GM21423 (cell line): ENCODE measurements around the gene TDRKH.

Experiments used
- ATAC-seq: cut with Tn5 transposase; IDR thresholded peaks from one replicate; pipeline ENCODE4 v1.9.1; 2021; ENCODE audit warnings: mild to moderate bottlenecking, moderate library complexity; ENCODE audit not compliant: unreplicated experiment

Gene TDRKH

DNA sequence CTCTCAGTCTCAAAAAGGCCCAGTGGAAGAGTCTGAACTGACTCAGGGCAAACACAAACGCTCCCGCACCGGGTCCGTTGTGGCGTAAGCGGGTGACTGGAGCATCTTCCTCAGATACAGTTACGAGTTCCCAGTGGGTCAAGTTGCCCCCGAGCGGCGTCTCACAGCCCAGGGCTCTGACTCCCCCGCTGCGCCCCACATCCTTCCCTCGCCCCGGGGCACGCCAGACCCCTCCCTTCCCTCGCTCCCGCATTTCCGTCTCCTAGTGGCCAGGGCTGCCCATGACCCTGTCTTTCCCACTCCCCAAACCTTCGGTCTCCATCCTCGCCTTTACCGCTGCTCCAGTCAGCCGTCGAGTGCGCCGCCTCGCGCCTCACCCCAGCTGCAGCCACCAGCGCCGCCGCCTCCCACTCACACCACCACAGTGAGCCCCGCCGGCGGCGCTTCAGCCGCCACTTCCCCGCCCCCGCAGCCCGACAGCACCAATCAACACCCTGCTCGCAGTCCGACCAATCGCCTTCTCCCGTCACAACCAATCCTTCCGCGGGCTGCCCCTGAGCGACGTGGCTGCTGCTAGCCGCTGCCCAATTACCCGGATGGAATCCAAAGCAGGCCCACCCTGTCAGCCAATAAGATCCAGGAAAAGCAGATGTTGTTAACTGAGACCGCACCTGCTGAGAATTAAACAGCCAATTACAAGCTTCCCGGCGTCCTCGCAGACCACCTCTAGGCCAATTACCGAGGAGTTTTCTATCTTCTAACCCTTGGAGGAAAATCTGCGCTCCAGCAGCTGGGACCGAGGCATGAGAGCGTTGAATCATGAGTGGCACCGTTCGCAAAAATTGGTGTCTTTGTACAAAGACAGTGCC, at the start of gene TDRKH:
TDRKH (minus strand) TSS at position 430 of the 869 bp plus-strand sequence. CDS start 7,478 bp downstream, outside the sequence.
- peak; percentile 96 for ATAC-seq

- peak; percentile 42 for ATAC-seq
These were observed 49.4 kb upstream of the TDRKH start, which contains the start of gene C2CD4D for GRCh38 chr1:151839457-151840403. TSS of gene C2CD4D (minus strand) at chr1:151839820. CDS start at chr1:151838989, 831 bp downstream.

DNA sequence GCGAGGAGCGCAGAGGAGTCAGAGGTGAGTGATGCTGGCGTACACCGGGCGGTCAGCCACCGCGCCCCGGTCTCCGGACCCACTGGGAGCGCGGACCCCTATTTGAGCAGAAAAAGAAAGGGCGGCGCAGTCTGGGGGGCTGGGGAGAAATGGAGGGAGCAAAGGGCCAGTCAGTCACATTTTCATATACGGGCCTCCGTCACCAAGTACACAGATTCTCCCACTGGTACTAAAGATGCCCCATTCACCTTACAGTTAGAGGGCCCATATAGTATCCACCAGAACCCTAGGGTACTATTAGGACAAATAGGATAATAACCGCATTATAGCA, 48.7 kb upstream of the TDRKH start:
- no peak for ATAC-seq

DNA sequence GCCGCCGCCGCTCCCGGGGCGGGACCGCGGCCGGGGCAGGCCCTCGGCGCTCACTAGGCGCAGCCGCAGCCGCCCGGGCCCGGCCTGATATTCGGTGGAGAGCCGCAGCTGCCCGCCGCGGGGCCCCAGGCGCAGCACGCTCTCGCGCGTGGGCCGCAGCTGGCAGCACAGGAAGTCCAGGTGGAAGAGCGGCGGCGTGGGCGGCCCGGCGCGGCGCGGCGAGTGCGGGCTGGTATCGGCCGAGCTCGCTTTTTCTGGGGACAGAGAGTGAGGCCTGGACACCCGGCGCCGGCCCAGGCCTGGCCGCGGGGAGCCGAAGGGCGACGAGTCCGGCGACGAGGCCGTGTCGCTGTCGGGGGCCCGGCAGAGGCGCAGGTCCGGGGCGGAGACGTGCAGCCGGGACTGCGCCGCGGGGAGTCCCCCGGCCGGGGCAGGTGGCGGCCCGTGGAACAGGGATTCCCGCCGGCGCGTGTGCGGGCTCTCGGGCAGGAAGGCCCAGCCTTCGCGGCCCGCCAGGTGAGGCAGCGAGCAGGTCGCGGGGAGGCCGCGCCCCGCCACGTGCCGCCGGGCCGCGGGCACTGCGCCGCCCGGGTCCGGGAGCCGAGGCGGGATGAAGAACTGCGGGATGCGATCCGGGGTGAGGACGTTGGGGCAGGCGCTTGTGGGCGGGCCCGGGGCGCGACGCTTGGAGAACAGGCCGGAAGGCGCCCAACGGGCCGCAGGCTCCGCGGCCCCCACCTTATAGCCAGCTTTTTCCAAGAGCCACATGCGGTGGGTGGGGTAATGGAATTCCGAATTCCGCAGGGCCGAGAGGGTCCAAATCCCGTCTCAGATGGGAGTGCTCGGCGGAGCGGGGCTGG, 48.2 kb upstream of the TDRKH start:
- no peak for ATAC-seq

GRCh38 chr1:151837884-151838221, 47.6 kb upstream of the TDRKH start:
- ATAC-seq, result no peak

DNA sequence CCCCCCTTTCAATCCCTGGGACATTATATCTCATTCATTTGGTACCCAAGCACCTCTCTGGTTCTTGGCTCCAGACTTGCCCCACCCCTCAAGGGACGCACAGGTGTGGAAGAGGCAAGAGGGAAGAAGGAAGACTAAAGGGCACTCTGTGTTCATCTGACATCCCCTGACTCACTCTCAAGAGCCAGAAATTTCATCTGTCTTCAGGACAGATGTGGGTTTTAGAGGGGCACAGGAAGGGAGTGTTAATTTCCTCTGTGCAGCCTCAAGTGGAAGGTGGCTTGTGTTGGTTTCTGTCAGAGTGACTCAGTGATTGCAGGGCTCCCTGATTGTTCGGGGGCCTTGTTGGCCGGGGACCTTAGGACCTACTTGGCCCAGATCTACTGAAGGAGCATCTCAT, 46.9 kb upstream of the TDRKH start:
- no peak for ATAC-seq

GRCh38 chr1:151835596-151835995, 45.3 kb upstream of the TDRKH start:
- ATAC-seq, result no peak

DNA sequence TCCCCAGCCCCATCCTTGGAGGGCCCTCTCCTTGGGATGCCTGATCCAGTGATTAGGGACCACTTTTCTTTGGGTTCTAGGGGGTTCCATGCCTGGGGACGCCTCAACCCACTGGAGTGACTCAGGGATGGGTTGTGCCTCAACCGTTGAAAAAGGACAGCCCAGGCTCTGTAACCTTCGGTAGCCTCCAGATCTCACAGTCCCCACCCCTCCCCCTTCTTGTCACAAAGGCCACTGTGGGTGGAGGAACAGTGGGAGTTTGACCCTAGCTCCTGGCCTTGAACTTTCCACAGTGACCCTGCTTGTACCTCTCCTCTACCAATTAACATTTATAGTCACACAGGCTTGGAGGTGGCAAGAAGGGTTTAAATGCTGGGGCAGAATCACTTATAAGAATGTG, 43.9 kb upstream of the TDRKH start:
- ATAC-seq, result no peak

DNA sequence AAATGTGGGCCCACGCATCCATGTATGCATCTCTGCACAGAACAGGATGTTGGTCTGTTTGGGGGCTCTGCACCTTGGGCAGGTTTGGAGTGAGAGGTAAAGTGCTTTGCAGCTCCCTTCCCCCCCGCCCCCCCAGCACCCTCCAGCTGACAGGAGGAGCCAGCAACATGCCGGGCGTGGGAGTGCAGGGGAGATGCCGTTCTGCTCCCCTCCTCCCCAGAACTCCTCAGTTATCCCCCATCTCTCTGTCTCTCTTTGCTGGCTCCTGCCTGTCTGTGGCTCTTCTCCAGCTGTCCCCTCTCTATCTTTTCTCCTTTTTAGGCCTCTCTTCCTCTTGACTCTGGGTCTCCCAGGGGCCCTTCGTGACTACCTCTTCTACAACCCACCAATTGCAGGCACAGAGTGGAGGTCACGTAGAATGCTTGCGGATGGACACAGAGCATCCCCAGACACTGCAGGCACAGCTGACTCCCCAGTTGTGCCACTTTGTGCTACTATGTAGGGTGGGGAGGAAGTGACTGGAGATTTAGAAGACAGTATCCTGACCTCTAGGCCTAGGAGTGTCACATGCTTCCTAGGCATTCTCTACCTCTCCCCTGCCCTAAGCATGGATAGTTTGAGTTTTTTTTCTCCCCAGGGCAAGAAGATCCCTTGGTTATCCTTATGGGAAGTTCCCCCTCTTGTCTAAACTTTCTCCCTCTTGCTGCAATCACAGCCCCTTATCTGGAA, 43.0 kb upstream of the TDRKH start:
- no peak for ATAC-seq

DNA sequence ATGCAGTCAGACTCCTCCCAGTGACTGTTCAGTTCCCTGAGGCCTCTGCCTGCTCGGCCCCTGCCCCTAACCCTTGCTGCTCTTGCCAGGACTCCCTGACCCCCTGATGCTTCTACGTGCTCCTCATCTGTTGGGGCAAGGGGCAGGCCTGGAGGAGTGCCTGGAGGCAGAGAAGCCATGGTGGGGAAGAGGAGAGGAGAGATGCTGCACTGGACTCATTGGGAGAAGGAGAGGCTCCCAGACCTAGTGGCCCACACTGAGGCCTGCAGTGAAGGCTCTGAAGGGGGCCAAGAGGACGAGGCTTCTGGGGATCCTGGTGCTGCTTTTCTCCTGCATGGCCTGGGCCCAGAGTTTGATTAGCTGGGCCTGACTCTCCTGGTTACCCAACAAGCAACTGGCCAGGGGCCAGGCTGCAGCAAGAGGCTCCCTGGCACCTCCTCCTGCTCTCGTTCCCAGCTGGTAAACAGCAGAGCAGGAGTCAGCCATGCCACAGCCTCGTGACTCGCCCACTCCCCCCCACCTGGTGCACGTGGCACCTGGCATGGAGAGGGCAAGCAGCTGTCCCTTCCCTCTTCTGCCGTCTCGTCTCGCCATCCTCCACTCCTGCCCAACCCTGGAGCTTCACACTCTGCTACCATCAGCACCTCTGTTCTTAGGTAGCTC, 42.1 kb upstream of the TDRKH start:
- ATAC-seq, result no peak

DNA sequence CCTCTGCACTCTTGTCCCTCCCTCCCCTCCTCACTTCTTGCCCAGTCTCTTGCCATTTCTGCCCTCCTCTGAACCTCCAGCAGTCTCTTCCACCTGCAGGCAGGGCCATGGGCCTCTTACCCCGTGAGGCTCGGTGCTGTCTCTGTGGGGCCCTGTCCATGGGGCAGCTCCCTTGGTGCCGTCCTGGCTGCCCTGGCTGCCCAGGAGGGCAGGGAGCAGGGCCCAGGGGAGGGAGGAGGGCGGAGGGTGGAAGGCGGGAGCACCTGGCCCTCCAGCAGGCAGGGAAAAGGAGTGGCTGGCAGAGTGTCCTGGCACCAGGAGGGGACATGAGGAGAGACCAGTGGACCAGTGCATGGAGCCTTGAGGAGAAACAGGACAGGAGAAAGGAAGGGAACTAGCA, 41.3 kb upstream of the TDRKH start, which contains the start of gene RORC:
RORC (minus strand) TSS at position 198 of the 400 bp plus-strand sequence; CDS start at position 160, 38 bp downstream.
- ATAC-seq, result no peak

DNA sequence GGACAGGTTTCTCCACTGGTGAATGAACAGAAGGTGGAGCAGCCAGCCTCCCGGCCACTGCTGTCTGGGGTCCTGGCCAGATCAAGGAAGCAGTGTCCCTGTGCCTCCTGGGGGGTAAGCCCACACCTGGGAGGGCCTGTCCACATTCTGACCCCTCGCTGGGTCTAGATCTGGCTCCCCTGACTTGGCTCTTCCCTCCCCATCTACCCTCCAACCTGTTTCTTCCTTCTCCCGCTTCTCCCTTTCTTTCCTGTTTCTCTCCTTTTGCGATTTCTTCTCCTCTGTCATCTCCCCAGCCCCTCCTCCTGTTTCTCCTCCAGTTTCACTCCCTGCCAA, 40.9 kb upstream of the TDRKH start:
- ATAC-seq, result no peak

- no peak for ATAC-seq
These were observed 39.8 kb upstream of the TDRKH start for GRCh38 chr1:151830055-151830454.

DNA sequence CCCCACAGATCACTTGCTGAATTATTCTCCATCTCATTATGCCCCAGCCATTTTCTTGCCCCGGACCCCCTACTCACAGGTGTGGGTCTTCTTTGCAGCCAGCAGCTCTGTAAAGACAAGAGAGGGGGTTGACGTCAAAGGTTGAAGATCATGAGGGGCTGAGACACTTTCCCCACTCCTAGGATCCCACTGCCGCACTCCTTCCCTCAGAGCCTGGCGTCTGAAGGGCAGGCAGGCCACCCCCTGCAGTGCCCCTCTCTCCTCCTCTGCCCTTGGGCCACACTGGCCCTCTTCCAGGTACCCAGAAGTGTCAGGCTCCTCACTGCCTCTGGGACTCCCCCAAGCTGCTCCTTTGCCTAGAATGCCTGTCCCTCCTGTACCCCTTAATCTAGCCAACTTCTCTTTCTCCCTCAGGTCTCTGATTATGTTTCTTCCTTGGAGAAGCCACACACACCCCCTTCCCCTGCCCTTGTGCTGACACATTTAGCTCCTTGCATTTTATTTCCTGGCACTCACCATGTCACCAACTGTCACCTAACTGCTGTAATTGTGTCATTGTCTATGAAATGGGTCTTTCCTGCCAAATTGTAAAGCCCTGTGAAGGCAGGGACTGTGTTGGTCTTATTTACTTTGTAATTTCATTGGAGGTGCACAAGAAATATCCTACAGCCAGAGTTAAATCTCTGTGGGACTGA, 39.2 kb upstream of the TDRKH start:
- ATAC-seq, result no peak

DNA sequence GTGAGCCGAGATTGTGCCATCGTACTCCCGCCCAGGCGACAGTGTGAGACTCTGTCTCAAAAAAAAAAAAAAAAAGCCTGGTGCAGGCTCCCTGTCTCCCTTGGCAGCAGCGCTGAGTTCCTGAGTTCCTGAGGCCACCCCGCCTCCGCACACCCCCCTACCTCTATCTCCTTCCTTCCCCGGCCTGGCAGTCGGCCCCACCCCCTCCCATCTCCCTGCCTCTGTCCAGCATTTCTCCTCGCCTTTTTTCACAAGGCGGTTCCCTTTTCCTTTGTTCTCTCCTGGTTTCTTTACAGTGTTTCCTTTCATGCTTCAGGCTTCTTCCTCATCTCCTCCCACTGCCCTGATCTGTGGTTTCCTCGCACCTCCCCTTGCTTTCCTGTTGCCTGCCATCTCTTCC, 38.6 kb upstream of the TDRKH start:
- no peak for ATAC-seq

DNA sequence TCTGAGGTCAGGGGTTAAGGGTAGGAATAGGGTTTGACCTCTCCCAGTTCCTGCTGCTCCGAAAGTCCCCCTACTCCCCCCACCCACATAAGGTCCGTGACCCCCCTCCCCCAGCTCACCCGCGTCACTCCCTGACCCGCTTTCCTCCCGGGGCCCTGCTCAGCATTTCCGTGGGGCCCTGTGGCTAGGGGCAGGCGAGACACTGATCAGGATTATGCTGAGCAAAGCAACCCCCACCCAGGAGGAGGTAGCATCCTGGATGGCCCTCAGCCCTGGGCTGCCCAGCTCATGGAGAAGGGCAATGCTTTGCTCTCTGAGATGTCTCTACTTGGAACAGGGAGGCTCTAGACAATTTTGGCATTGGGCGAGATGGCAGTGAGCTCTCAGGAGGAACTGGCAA, 37.6 kb upstream of the TDRKH start:
- no peak for ATAC-seq

DNA sequence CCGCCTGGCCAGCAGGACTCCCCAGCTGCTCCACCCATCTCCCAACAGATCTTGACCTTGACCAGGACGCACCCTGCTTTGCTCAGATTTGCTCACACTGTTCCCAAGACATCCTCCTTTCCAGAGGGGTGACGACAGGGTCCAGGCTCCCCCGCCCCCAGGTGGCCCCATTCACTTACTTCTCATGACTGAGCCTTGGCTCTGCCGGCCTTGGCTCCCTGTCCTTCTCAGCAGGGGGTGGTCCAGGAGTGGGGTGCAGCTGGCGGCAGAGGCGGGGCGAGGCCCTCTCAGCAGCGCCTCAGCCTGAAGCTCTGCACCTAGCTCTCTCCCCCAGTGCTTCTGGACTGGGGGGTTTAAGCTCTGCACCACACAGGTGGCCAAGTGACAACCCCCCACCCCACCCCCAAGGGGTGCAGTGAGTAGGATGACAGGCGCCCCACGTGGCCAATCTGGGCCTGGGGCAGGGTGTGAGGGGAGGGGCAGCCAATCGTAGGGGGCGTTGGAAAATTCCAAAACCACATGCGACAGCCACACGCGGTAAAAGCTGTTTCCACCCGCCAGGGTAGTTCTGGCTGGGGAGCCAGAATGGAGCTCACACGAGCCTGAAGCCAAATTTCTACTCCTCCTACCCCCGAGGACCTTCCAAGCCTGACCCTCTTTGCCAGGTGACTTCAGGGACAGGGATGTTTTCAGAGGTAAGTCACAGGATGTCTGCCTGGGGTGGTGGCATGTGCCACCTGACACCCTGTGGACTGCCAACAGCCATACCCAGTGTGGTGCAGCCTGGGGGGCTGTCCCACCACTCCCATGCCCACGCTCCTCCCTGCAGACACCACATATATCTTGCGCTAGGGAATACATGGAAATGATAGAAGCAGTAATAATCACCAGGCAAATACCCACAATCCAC, 35.7 kb upstream of the TDRKH start:
- no peak for ATAC-seq

- ATAC-seq, result no peak
These were observed 34.9 kb upstream of the TDRKH start for GRCh38 chr1:151825204-151825603.
